GM12872 (cell line): Measurements from ENCODE around the gene CAMKK2.

Experiments used
- TF ChIP-seq, protein P1 (sequence below): IDR thresholded peaks from 3 replicates; pipeline ENCODE4 v1.5.1; 2011; ENCODE audit warnings: low read depth, mild to moderate bottlenecking, low read length, moderate library complexity; ENCODE audit not compliant: insufficient read depth

CAMKK2 gene

DNA sequence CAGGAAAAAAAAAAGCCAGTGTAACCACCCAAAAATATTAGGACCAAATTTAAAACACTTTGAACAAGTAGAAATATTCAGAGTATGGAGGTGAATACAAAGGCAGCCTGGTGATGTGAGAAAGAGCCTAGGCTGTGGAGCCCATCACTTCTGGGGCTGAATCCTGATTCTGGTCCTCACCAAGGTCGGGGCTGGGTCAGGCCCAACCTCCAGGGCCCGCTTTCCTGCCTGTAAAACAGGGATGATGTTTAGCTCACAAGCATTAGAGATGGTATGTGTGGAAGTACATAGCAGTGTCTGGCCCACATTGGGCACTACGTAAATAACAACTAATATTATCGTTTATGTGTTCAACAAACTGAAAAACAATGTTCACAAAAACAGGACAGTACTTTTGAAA, 7.8 kb upstream of the CAMKK2 start:
- TF ChIP-seq, protein P1, sequence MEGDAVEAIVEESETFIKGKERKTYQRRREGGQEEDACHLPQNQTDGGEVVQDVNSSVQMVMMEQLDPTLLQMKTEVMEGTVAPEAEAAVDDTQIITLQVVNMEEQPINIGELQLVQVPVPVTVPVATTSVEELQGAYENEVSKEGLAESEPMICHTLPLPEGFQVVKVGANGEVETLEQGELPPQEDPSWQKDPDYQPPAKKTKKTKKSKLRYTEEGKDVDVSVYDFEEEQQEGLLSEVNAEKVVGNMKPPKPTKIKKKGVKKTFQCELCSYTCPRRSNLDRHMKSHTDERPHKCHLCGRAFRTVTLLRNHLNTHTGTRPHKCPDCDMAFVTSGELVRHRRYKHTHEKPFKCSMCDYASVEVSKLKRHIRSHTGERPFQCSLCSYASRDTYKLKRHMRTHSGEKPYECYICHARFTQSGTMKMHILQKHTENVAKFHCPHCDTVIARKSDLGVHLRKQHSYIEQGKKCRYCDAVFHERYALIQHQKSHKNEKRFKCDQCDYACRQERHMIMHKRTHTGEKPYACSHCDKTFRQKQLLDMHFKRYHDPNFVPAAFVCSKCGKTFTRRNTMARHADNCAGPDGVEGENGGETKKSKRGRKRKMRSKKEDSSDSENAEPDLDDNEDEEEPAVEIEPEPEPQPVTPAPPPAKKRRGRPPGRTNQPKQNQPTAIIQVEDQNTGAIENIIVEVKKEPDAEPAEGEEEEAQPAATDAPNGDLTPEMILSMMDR = no peak

DNA sequence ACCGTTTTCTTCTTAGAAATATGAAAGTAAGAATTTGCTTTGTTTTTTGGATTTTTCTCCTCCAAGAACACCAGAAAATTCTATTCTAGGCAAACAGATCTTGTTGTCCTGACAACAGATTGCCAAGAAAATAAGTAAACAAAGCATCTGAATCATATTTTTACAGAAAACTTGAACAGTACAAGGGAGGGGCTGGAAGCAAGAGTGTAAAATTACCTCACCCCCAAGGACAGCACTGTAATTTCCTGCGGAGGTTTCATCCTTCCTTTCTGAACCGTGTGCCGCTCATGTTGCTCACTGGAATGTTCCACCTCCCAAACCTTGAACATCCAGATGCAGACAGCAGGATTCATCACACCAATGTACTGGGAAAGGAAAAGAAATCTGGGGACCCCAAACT, 5.4 kb upstream of the CAMKK2 start:
- TF ChIP-seq, protein P1 = no peak

DNA sequence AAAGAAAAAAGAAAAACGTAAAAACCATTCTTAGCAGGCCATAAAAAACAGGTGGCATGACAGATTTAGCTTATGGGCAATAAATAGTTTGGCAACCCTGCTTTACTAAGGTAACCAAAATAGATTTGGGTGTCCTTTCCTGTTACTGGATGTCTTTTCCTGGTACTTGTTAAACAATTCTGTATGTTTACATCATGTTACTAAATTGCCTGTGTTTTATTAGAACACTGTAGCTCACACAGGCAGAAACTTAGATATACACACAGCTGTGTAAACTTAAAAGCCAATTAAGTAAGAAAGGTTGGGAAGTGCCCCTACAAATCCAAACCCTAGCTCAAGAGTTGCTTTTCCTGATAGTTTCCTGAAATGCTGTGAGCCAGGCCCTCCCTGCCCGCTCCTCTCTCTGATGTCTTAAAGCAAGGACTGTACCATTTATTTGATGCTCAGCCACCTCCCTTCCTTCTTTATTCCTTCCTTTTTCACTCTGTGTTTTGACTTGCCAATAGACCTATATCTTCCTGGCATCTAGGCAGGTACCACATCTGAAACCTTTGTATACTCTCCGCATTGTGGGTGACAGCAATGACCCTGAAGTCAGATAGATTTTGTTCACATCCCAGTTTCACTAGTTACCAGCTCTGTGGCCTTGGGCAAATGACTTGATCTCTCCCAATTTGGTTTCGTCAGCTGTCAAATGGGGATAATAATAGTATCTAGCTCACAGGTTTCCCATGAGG, 3.7 kb upstream of the CAMKK2 start:
- TF ChIP-seq, protein P1 = no peak

DNA sequence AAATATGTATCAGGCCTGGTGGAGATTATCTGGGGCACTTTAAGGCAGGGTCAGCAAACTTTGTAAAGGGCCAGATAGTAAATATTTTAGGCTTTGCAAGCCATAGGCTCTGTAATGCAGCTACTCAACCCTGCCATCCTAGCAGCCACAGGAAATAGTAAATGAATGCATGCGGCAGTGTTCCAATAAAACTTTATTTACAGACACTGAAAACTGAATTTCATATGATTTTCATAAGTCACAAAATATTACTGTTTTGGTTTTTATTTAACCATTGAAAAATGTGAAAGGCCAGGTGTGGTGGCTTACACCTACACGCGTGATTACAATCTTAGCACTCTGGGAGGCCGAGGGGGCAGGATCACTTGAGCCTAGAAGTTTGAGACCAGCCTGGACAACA, 3.2 kb upstream of the CAMKK2 start:
- TF ChIP-seq, protein P1 = no peak

DNA sequence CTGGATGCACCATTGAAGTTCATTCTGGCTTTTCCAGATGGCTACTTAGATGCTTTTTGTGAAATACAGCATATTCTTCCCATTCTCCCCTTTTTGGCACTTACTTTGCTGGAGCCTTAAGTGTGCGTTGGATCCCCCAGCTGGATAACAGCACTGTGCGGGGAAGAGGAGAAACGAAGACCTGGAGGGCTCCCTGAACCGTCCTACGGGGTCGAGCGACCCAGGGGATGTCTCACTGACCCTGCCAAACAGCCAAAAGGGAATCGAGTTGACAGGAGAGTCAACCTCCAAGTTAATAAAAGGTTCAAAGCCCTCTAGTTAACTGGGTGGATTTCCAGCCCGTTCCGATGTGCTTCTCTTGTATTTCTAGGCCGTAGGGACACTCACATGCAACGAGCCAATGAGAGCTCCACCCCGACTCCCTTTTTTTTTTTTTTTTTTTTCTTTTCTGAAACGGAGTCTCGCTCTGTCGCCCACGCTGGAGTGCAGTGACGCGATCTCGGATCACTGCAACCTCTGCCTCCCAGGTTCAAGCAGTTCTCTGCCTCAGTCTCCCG, 1.0 kb upstream of the CAMKK2 start:
- TF ChIP-seq, protein P1 = no peak

DNA sequence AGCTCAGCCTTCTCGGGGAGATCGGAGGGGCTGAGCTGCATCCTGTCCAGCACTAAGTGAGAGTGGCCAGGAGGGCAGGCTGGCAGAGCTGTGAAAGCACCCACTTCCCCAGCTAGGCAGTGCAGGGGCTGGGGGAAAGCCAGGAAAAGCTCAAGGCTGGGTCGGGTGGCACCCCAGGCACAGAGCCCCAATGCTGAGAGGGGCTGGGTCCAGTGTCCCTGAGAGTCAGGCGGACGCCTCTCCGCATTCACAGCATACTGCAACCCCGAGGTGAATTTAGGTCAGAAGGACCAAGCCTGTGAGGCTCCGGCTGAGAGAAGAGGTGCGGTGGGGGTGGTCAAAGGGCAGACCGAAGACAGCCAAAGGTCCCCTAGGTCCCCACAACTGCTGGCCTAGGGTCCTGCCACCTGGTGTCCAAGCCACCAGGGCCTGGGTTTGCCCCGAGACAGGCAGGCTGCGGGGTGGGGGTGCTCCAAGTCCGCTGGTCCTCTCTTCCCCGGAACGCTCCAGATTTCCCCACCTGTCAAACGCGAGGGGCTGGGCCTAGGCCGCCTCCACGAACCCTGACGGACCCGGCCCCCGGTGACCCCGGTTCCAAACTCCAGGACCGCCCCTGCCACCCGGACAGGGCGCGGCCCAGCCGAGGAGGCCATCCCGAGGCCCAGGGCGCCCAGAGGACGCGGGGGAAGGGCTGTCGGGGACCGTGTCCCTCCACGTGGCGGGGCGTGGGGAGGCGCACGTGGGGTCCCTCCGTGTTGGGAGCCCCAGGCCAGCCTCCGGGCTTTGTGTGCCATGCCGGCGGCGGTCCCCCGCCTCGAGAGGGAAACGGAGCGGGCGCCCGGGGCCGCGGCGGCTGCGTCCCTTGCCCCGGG, 527 bp downstream of the CAMKK2 start:
- TF ChIP-seq, protein P1 = no peak

DNA sequence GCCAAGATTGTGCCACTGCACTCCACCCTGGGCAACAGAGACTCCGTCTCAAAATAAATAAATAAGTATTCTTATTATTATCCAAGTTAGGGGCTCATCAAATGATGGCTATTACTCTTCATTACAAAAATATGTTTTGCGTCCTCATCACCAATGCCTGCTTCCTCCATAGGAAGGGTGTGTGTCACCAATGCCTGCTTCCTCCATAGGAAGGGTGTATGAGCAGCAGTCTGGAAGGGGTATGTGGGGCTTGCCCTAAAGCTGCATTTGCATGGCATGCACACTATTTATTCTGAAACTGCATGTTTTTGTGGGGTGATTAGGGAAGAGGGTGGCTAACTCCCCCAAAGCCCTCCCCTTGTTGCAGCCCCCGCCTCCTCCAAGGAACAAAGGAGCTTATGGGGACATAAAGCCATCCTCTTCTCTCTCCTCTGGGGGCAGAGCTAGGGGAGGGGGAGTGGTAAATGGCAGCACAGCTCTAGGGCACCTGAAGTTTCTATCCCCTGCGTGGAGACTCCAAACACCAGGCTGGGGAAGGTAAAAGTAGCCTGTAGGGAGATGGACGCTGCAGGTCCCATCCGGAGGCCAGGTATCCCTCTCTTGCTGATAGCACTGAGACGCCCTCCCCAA, 1.3 kb downstream of the CAMKK2 start:
- TF ChIP-seq, protein P1 = peak; percentile 23; the same call in 1 of the 3 replicates
